GM18519 (cell line): Measurements from ENCODE around the gene EPAS1.

Source experiments
- ATAC-seq: cut with Tn5 transposase; IDR thresholded peaks from one replicate; pipeline ENCODE4 v1.9.1; 2021; ENCODE audit warnings: mild to moderate bottlenecking, moderate library complexity; ENCODE audit not compliant: unreplicated experiment, low FRiP score

The EPAS1 gene

GRCh38 chr2:46296840-46297545 is at the start of gene EPAS1:
EPAS1 (plus strand) TSS chr2:46297407; CDS start chr2:46297912, 505 bp downstream.
- peak; percentile 72 for ATAC-seq

- no peak for ATAC-seq
Measured at GRCh38 chr2:46248171-46248570, 49.0 kb upstream of the EPAS1 start.

- no peak for ATAC-seq
Measured at GRCh38 chr2:46249654-46250053, 47.6 kb upstream of the EPAS1 start.

GRCh38 chr2:46252891-46253659 is 44.1 kb upstream of the EPAS1 start:
- no peak for ATAC-seq

GRCh38 chr2:46254474-46254873 is 42.7 kb upstream of the EPAS1 start:
- no peak for ATAC-seq

GRCh38 chr2:46256563-46257142 is 40.6 kb upstream of the EPAS1 start:
- no peak for ATAC-seq

- ATAC-seq: no peak
Measured at GRCh38 chr2:46257476-46257875, 39.7 kb upstream of the EPAS1 start.

GRCh38 chr2:46257980-46258379 is 39.2 kb upstream of the EPAS1 start:
- ATAC-seq: no peak

GRCh38 chr2:46258937-46259776 is 38.0 kb upstream of the EPAS1 start:
- ATAC-seq: no peak

GRCh38 chr2:46259777-46260168 is 37.4 kb upstream of the EPAS1 start:
- no peak for ATAC-seq

GRCh38 chr2:46260305-46260704 is 36.9 kb upstream of the EPAS1 start:
- no peak for ATAC-seq

GRCh38 chr2:46262248-46262938 is 34.8 kb upstream of the EPAS1 start:
- no peak for ATAC-seq

- ATAC-seq: no peak
Measured at GRCh38 chr2:46263347-46263746, 33.9 kb upstream of the EPAS1 start.

- ATAC-seq: no peak
Measured at GRCh38 chr2:46264447-46264846, 32.8 kb upstream of the EPAS1 start.

- no peak for ATAC-seq
Measured at GRCh38 chr2:46266134-46266533, 31.1 kb upstream of the EPAS1 start.

- ATAC-seq: no peak
Measured at GRCh38 chr2:46267616-46268015, 29.6 kb upstream of the EPAS1 start.

GRCh38 chr2:46268196-46268595 is 29.0 kb upstream of the EPAS1 start:
- ATAC-seq: no peak

GRCh38 chr2:46269001-46269400 is 28.2 kb upstream of the EPAS1 start:
- ATAC-seq: no peak

- ATAC-seq: no peak
Measured at GRCh38 chr2:46269544-46270273, 27.5 kb upstream of the EPAS1 start.

- ATAC-seq: no peak
Measured at GRCh38 chr2:46270384-46270783, 26.8 kb upstream of the EPAS1 start.
